ENCODE data around the gene SULT1A2. TPM values are rescaled to one million over a fixed set of nuclear protein-coding genes. Genes with fewer than 3 reads are reported as not detected.
"Not testable (repeated sequence)": the region's sequence is repeated elsewhere in the genome, so short reads cannot be mapped to it uniquely, and the experiment has no call there.

The SULT1A2 gene
- total RNA-seq, 3 donors from 2014 or later, result 0.73 to 1.6 (median 1.3) TPM

DNA sequence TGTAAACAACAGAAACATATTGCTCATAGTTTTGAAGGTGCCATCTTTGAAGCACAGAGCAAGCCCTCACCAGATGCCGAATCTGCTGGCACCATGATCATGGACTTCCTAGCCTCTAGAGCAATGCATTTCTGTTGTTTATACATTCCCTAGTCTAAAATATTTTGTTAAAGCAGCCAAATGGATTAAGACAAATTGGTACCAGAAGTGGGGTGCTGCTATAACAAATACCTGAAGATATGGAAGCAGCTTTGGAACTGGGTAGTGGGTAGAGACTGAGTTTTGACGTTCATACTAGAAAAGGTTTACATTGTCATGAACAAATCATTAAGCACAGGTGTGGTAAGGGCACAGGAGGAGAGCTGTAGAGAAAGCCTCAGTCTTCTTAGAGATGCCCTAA is 29.6 kb downstream of the SULT1A2 start:
- no peak for DNase-seq (ENCODE audit: low spot score in 2 of 2)
- no peaks in the 10 kb centered on the region for H3K27me3 ChIP-seq
- intact Hi-C loops (cut with DNase I; ENCODE audit: low total_unique reads), result no loop called here

DNA sequence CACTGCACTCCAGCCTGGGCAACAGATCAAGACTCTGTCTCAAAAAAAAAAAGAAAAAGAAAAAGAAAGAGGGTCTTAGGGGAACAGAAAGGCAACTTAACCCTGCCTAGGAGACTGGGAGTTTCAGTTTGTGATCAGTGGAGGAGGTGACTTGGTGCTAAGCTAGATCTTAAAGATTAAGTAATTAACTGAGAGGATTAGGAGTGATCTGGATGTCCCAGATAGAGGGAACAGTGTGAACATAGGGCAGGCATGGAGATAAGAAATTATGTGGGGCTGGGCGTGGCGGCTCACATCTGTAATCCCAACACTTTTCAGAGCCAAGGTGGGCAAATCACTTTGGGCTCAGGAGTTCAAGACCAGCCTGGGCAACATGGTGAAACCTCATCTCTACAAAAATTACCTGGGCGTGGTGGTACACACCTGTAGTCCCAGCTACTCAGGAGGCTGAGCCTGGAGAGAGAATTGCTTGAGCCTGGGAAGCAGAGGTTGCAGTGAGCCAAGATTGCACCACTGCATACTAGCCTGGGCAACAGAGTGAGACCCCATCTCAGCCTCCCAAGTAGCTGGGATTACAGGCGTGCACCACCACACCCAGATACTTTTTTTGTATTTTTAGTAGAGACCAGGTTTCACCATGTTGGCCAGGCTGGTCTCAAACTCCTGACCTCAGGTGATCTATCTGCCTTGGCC is 30.5 kb downstream of the SULT1A2 start:
- DNase-seq (ENCODE audit: low spot score in 2 of 2); H3K4me1 ChIP-seq; H3K27ac ChIP-seq; intact Hi-C loops (cut with DNase I; ENCODE audit: low total_unique reads); H3K27me3 ChIP-seq; H3K36me3 ChIP-seq; H3K4me3 ChIP-seq; H3K9me3 ChIP-seq: not testable (repeated sequence)

More for the DNA sequence above, 29.6 kb downstream of the SULT1A2 start:
- Histone ChIP-seq H3K4me1 (no peaks in the 10 kb centered on the region), H3K27ac (no peak overlapping the region), H3K9me3 (no peaks in the 10 kb centered on the region), H3K36me3 (no peaks in the 10 kb centered on the region), H3K4me3 (no peak overlapping the region)
- TF ChIP-seq, protein P1, sequence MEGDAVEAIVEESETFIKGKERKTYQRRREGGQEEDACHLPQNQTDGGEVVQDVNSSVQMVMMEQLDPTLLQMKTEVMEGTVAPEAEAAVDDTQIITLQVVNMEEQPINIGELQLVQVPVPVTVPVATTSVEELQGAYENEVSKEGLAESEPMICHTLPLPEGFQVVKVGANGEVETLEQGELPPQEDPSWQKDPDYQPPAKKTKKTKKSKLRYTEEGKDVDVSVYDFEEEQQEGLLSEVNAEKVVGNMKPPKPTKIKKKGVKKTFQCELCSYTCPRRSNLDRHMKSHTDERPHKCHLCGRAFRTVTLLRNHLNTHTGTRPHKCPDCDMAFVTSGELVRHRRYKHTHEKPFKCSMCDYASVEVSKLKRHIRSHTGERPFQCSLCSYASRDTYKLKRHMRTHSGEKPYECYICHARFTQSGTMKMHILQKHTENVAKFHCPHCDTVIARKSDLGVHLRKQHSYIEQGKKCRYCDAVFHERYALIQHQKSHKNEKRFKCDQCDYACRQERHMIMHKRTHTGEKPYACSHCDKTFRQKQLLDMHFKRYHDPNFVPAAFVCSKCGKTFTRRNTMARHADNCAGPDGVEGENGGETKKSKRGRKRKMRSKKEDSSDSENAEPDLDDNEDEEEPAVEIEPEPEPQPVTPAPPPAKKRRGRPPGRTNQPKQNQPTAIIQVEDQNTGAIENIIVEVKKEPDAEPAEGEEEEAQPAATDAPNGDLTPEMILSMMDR (IDR thresholded peaks at IDR 0.05), result no peak
- TF ChIP-seq POLR2AphosphoS5 (IDR thresholded peaks at IDR 0.05), result no peak
- TF ChIP-seq POLR2A (IDR thresholded peaks at IDR 0.05), result no peak

DNA sequence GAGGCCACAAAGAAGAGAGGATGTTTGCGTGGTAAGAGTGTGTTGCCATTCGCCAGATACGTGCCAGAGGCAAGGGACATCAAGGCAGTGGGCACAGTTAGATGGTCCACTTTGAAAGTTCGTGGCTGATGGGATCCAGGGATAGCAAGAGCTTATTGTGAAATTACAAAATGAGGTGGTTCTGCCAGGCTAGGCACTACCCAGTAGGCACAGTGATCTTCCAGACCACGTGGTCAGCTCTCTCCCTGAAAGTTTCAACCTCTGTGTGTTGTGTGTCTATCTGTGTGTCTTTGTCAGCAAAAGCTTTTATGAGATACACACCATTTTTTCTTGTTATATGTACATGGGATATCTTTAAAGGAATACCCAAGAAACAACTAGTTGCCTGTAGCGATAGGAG is 33.6 kb downstream of the SULT1A2 start:
- no peaks in the 10 kb centered on the region for H3K4me1 ChIP-seq
- no peaks in the 10 kb centered on the region for H3K9me3 ChIP-seq
- no peak for DNase-seq (ENCODE audit: low spot score in 2 of 2)
- no peaks in the 10 kb centered on the region for H3K36me3 ChIP-seq
- H3K4me3 ChIP-seq, result no peak overlapping the region
- intact Hi-C loops (cut with DNase I; ENCODE audit: low total_unique reads), result no loop called here
- no peaks in the 10 kb centered on the region for H3K27me3 ChIP-seq
- TF ChIP-seq, protein P1 (IDR thresholded peaks at IDR 0.05), result no peak
- TF ChIP-seq POLR2A (IDR thresholded peaks at IDR 0.05) (no peak), POLR2AphosphoS5 (IDR thresholded peaks at IDR 0.05) (no peak)
- no peak overlapping the region for H3K27ac ChIP-seq

DNA sequence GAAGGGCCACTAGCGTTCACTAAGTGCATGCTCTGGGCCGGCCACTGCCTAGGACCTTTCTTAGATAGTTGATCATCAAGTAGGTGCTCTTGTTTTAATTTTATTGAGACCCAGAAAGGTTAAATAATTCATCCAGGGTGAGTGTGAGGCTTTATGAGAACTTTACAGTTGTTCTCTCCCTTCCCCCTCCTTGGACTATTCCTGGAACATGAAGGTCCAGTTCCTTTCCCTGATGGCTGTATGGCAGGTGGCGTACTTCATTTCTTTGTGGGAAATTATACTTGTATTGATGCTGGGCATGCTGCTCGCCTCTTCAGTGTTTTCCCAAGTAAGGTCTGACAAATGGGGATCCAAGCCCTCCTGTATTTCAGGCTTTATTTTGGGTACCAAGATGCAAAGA is 34.7 kb downstream of the SULT1A2 start:
- Histone ChIP-seq H3K27ac (no peak overlapping the region), H3K4me1 (no peaks in the 10 kb centered on the region), H3K9me3 (no peaks in the 10 kb centered on the region), H3K4me3 (no peak overlapping the region), H3K36me3 (no peaks in the 10 kb centered on the region), H3K27me3 (no peaks in the 10 kb centered on the region)
- intact Hi-C loops (cut with DNase I; ENCODE audit: low total_unique reads), result no loop called here
- TF ChIP-seq, protein P1 (IDR thresholded peaks at IDR 0.05), result no peak
- TF ChIP-seq POLR2A (IDR thresholded peaks at IDR 0.05) (no peak), POLR2AphosphoS5 (IDR thresholded peaks at IDR 0.05) (no peak)
- no peak for DNase-seq (ENCODE audit: low spot score in 2 of 2)

DNA sequence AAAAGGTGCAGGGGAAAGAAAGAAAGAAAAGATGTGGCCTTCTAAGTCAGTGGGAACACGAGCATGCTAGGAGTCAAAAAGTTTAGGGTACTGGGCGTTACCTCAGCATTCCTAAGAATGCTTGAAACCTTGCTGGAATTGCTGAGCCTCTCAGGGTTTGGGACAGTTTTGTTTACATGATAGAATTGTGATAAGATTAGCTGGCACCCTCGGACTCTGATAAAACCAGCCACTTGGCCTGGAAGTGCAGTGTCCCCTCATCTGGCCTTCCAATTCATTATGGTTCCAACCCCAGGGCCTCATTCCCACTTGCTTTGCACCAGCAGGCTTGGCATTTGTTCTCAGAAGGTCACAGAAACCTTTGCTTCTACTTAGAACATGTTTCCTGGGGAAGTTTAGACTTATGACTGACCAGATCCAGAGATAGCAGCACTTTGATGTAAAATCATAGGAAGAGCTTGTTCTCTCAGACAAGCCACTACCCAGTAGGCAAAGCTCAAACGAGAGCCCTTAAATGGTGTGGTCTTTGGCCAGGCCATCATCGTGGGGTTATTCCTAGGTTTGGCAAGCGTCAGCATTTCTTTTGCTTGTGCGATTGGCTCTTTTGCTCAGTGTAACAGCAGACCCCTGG is 35.2 kb downstream of the SULT1A2 start:
- no peak for DNase-seq (ENCODE audit: low spot score in 2 of 2)

More for the DNA sequence above, 35.2 kb downstream of the SULT1A2 start:
- no peaks in the 10 kb centered on the region for H3K4me1 ChIP-seq
- H3K27ac ChIP-seq, result no peak overlapping the region
- no peaks in the 10 kb centered on the region for H3K36me3 ChIP-seq
- H3K4me3 ChIP-seq, result no peak overlapping the region
- H3K27me3 ChIP-seq, result no peaks in the 10 kb centered on the region
- intact Hi-C loops (cut with DNase I; ENCODE audit: low total_unique reads), result no loop called here
- TF ChIP-seq, protein P1 (IDR thresholded peaks at IDR 0.05), result no peak
- no peak for TF ChIP-seq POLR2AphosphoS5 (IDR thresholded peaks at IDR 0.05)
- no peaks in the 10 kb centered on the region for H3K9me3 ChIP-seq

Data from breast epithelium (tissue), 4 donors.